Loucy (cell line): ENCODE results near the gene FAU.
A peak's percentile ranks its signal among the peaks of the same experiment; 100 is the strongest.

Experiments
- H2AFZ ChIP-seq: fragments of 200-600 bp; sonication (generic); 2 replicates; pipeline ENCODE4 v1.6.0; 2016; ENCODE audit warnings: antibody characterized with exemption, mild to moderate bottlenecking, low read length, moderate library complexity
- H3F3A ChIP-seq: fragments of 200-600 bp; 2 replicates; pipeline ENCODE4 v1.6.0; 2016; ENCODE audit warnings: antibody characterized with exemption, low read depth, mild to moderate bottlenecking
- H3K27me3 ChIP-seq: fragments of 200-600 bp; sonication (generic); 2 replicates; pipeline ENCODE4 v1.6.1; 2014; ENCODE audit warnings: low read length, mild to moderate bottlenecking; ENCODE audit not compliant: insufficient read depth, poor library complexity, severe bottlenecking
- H3K36me3 ChIP-seq: fragments of 200-600 bp; sonication (generic); 2 replicates; pipeline ENCODE4 v1.6.1; 2016; ENCODE audit warnings: low read length; ENCODE audit not compliant: insufficient read depth
- H3K4me1 ChIP-seq: fragments of 200-600 bp; sonication (generic); 2 replicates; pipeline ENCODE4 v1.5.1; 2014; ENCODE audit warnings: low read length, mild to moderate bottlenecking; ENCODE audit not compliant: insufficient read depth, poor library complexity, severe bottlenecking
- H3K4me2 ChIP-seq: fragments of 200-600 bp; sonication (generic); 2 replicates; pipeline ENCODE4 v1.6.0; 2014; ENCODE audit warnings: antibody characterized with exemption, low read length, low read depth, mild to moderate bottlenecking; ENCODE audit not compliant: poor library complexity, severe bottlenecking
- H3K4me3 ChIP-seq: fragments of 200-600 bp; sonication (generic); 2 replicates; pipeline ENCODE4 v1.5.1; 2014; ENCODE audit warnings: low read length, mild to moderate bottlenecking, mixed read lengths; ENCODE audit not compliant: poor library complexity, severe bottlenecking
- H3K79me2 ChIP-seq: fragments of 200-600 bp; sonication (generic); 2 replicates; pipeline ENCODE4 v1.6.1; 2014; ENCODE audit warnings: low read length; ENCODE audit not compliant: insufficient read depth
- H3K9ac ChIP-seq: fragments of 200-600 bp; sonication (generic); 2 replicates; pipeline ENCODE4 v1.6.0; 2014; ENCODE audit warnings: mild to moderate bottlenecking, low read depth, low read length, moderate library complexity; ENCODE audit not compliant: poor library complexity, severe bottlenecking
- H3K9me2 ChIP-seq: fragments of 200-600 bp; sonication (generic); replicated peaks from 2 replicates; pipeline ENCODE4 v1.6.1; 2016; ENCODE audit warnings: low read depth, low read length, mixed read lengths
- H3K9me3 ChIP-seq: fragments of 200-600 bp; sonication (generic); 2 replicates; pipeline ENCODE4 v1.6.1; 2014; ENCODE audit warnings: mild to moderate bottlenecking, antibody characterized with exemption, low read length, low read depth; ENCODE audit not compliant: insufficient read depth
- H4K20me1 ChIP-seq: fragments of 200-600 bp; sonication (generic); 2 replicates; pipeline ENCODE4 v1.6.0; 2014; ENCODE audit warnings: antibody characterized with exemption, low read length, mild to moderate bottlenecking; ENCODE audit not compliant: insufficient read depth, poor library complexity, severe bottlenecking
- EZH2phosphoT487 ChIP-seq: fragments of 200-600 bp; IDR thresholded peaks from 2 replicates; pipeline ENCODE4 v1.6.1; 2018; ENCODE audit warnings: antibody characterized with exemption, mild to moderate bottlenecking, moderate library complexity, borderline replicate concordance
- TF ChIP-seq, protein P1 (sequence below): fragments of 200-600 bp; sonication (generic); conservative IDR thresholded peaks from 2 replicates; pipeline ENCODE4 v1.5.1; 2014; ENCODE audit warnings: mild to moderate bottlenecking, antibody characterized with exemption, low read length

FAU gene

DNA sequence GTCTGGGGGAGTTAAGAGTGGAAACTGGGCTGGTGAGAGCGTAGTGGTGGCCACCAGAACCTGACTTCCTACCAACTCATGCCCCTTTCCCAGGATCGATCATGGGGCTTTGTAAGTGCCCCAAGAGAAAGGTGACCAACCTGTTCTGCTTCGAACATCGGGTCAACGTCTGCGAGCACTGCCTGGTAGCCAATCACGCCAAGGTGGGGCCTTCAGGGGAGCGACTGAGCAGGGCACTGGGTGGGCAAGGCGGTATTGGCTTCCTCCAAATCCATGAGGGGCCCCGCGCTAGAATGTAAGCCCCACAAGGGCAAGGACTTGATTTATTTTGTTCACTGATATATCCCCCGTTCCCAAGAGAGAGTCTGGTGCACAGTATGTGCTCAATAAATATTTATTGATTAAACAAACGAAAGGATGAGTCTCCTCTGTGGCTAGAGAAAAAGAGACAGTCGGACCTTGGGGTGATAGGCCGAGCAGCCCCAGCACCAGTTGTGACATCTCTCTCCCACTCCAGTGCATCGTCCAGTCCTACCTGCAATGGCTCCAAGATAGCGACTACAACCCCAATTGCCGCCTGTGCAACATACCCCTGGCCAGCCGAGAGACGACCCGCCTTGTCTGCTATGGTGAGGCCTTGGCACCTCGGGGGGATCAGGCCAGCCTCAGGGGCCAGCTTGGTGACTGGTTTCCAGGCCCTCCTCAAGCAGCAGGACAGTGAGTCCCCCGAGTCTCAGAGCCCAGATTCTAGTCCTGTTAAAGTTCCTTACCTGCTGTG is 37.1 kb downstream of the FAU start:
- H2AFZ ChIP-seq: peak overlapping the region; percentile 51; the same call in 1 of the 2 replicates
- peaks cover 59% of the 10 kb centered on the region for H3K79me2 ChIP-seq
- no peaks in the 10 kb centered on the region for H3K27me3 ChIP-seq
- H3K9ac ChIP-seq: peak overlapping the region; percentile 87
- peaks cover 30% of the 10 kb centered on the region for H3K4me1 ChIP-seq
- H3K4me2 ChIP-seq: peak overlapping the region; percentile 95
- H3K36me3 ChIP-seq: peaks cover 6% of the 10 kb centered on the region; the same call in 1 of the 2 replicates
- H3K4me3 ChIP-seq: peak overlapping the region; percentile 82
- H3K9me2 ChIP-seq: no peaks in the 10 kb centered on the region
- H4K20me1 ChIP-seq: peaks cover 14% of the 10 kb centered on the region
- TF ChIP-seq, protein P1, sequence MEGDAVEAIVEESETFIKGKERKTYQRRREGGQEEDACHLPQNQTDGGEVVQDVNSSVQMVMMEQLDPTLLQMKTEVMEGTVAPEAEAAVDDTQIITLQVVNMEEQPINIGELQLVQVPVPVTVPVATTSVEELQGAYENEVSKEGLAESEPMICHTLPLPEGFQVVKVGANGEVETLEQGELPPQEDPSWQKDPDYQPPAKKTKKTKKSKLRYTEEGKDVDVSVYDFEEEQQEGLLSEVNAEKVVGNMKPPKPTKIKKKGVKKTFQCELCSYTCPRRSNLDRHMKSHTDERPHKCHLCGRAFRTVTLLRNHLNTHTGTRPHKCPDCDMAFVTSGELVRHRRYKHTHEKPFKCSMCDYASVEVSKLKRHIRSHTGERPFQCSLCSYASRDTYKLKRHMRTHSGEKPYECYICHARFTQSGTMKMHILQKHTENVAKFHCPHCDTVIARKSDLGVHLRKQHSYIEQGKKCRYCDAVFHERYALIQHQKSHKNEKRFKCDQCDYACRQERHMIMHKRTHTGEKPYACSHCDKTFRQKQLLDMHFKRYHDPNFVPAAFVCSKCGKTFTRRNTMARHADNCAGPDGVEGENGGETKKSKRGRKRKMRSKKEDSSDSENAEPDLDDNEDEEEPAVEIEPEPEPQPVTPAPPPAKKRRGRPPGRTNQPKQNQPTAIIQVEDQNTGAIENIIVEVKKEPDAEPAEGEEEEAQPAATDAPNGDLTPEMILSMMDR: no peak
- TF ChIP-seq EZH2phosphoT487: no peak
- no peaks in the 10 kb centered on the region for H3K9me3 ChIP-seq
- no peaks in the 10 kb centered on the region for H3F3A ChIP-seq

DNA sequence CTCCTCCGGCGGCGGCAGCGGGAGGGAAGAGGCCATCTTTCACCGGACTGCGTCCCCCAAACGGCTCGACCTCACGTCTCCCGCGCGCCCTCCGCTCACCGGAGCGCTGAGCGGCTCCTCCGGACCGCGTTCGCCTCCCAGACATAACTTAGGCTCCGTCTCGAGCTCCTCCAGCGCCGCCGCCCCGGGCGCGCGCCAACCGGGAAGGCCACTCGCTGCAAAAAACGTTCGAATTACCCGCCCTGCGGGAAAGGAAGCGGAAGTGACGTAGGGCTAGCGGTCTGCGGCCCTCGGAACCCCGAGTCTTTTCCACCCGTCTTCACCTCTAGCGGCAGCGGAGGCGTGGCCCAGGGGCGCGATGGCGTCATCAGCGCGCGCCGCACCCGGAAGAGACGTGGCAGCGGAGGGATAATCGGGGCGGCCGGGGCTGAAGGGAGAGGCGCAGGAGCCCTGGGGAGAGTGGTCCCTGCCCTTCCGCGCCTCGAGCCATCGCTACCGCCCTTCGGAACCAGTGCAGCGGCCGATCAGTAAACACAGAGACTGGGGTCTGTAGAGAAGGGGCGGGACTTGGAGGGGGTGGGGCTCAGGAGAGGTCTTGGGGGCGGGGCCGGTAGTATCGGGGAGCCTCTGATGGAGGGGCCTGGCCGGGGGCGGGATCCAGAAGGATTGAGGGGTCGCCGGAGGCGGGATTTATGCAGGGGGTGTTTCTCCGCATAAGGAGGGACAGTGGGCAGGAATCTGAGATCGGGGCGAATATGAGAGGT is 37.9 kb downstream of the FAU start, which contains the start of the genes CDCA5 and ZFPL1:
Gene CDCA5, minus strand, starts transcription at position 207 of the 764 bp plus-strand sequence. Its CDS starts 62 bp downstream, at position 145.
Gene ZFPL1, plus strand, starts transcription at position 389 of the 764 bp plus-strand sequence. CDS start 477 bp downstream, outside the sequence.
- H3K4me3 ChIP-seq: peak within 1 kb of the TSS; percentile 82
- no peaks in the 10 kb centered on the region for H3K9me3 ChIP-seq
- peak within 1 kb of the TSS; percentile 95 for H3K4me2 ChIP-seq
- peak within 1 kb of the TSS; percentile 87 for H3K9ac ChIP-seq
- peak within 1 kb of the TSS; percentile 68 for H2AFZ ChIP-seq
- peaks cover 66% of the 10 kb centered on the region for H3K79me2 ChIP-seq
- no peaks in the 10 kb centered on the region for H3K9me2 ChIP-seq
- no peak for TF ChIP-seq EZH2phosphoT487
- H4K20me1 ChIP-seq: peaks cover 14% of the 10 kb centered on the region
- H3K4me1 ChIP-seq: peaks cover 30% of the 10 kb centered on the region
- peaks cover 12% of the 10 kb centered on the region; the same call in 1 of the 2 replicates for H3K36me3 ChIP-seq
- no peaks in the 10 kb centered on the region for H3K27me3 ChIP-seq
- no peaks in the 10 kb centered on the region for H3F3A ChIP-seq

DNA sequence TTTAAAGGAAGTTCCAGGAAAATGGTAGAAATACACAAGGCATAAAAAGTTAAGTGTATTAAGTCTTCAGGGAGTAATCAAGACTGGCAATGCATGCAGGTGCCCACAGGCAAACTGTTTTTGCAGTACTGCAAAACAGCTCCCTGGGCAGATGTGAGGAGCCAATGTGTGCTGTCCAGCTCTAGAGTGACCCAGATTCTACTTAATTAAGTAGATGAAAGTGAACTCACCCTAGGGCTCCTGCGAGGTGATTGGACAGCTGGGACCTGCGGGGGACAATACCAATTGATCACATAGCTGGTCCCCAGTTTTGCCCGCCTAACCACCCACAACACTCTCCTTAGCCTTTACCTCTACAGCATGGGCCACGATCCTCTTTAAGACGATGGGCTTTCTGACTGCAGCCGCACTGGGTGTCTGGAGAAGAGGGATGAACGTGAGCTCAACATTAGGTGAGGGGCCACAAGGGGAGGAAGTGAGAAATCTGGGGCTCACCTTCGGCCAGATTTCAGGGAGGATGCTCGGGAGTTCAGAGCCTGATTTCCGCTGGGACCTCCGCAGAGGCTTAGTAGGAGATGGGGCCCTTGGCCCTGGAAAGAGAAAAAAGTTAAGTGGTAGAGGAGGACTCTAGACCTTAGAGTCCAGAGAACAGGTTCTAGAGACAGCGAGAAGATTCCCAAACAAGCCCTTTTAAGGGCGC is 38.6 kb downstream of the FAU start:
- Histone ChIP-seq H3K79me2 (peaks cover 74% of the 10 kb centered on the region), H2AFZ (peak overlapping the region; percentile 68), H3K27me3 (no peaks in the 10 kb centered on the region), H4K20me1 (peaks cover 14% of the 10 kb centered on the region), H3K9ac (peak overlapping the region; percentile 87), H3K9me2 (no peaks in the 10 kb centered on the region), H3K4me2 (peak overlapping the region; percentile 77), H3K9me3 (no peaks in the 10 kb centered on the region), H3K4me3 (peak overlapping the region; percentile 82), H3K4me1 (peaks cover 34% of the 10 kb centered on the region), H3K36me3 (peaks cover 14% of the 10 kb centered on the region; the same call in 1 of the 2 replicates), H3F3A (no peaks in the 10 kb centered on the region)
- no peak for TF ChIP-seq EZH2phosphoT487
- TF ChIP-seq, protein P1: no peak
